ENCODE data around the gene CCDC66.
"Not testable (repeated sequence)": the region's sequence is repeated elsewhere in the genome, so short reads cannot be mapped to it uniquely, and the experiment has no call there.

DNA sequence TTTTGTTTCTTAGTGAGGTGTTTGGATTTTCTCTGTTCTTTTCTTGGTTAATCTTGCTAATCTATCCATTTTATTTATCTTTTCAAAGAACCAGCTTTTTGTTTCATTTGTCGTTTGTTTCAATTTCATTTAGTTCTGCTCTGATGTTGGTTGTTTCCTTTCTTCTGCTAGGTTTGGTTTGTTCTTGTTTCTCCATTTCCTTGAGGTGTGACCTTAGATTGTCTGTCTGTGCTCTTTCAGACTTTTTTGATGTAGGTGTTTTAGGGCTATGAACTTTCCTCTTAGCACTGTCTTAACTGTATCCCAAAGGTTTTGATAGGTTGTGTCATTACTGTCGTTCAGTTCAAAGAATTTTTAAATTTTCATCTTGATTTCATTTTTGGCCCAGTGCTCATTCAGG, 51.5 kb downstream of the CCDC66 start:
- TF ChIP-seq, protein P1, sequence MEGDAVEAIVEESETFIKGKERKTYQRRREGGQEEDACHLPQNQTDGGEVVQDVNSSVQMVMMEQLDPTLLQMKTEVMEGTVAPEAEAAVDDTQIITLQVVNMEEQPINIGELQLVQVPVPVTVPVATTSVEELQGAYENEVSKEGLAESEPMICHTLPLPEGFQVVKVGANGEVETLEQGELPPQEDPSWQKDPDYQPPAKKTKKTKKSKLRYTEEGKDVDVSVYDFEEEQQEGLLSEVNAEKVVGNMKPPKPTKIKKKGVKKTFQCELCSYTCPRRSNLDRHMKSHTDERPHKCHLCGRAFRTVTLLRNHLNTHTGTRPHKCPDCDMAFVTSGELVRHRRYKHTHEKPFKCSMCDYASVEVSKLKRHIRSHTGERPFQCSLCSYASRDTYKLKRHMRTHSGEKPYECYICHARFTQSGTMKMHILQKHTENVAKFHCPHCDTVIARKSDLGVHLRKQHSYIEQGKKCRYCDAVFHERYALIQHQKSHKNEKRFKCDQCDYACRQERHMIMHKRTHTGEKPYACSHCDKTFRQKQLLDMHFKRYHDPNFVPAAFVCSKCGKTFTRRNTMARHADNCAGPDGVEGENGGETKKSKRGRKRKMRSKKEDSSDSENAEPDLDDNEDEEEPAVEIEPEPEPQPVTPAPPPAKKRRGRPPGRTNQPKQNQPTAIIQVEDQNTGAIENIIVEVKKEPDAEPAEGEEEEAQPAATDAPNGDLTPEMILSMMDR (IDR thresholded peaks at IDR 0.05 in 4 of 5, conservative IDR thresholded peaks at IDR 0.05 in 1 of 5) = not testable (repeated sequence)
- TF ChIP-seq POLR2A (IDR thresholded peaks at IDR 0.05) = not testable (repeated sequence)
